ENCODE data around the gene RYR3. TPM values are rescaled to one million over a fixed set of nuclear protein-coding genes. Genes with fewer than 3 reads are reported as not detected.

RYR3 gene
- total RNA-seq, 4 donors from 2014 or later, result 1.5 to 7.3 (median 1.9) TPM

- TF ChIP-seq, protein P1, sequence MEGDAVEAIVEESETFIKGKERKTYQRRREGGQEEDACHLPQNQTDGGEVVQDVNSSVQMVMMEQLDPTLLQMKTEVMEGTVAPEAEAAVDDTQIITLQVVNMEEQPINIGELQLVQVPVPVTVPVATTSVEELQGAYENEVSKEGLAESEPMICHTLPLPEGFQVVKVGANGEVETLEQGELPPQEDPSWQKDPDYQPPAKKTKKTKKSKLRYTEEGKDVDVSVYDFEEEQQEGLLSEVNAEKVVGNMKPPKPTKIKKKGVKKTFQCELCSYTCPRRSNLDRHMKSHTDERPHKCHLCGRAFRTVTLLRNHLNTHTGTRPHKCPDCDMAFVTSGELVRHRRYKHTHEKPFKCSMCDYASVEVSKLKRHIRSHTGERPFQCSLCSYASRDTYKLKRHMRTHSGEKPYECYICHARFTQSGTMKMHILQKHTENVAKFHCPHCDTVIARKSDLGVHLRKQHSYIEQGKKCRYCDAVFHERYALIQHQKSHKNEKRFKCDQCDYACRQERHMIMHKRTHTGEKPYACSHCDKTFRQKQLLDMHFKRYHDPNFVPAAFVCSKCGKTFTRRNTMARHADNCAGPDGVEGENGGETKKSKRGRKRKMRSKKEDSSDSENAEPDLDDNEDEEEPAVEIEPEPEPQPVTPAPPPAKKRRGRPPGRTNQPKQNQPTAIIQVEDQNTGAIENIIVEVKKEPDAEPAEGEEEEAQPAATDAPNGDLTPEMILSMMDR (IDR thresholded peaks at IDR 0.05; ENCODE audit: low read depth), result no peak
Measured at GRCh38 chr15:33888176-33888575, 577.4 kb downstream of the RYR3 start.

- TF ChIP-seq, protein P1 (IDR thresholded peaks at IDR 0.05; ENCODE audit: low read depth), result no peak
Measured at GRCh38 chr15:33894193-33894592, 583.4 kb downstream of the RYR3 start.

GRCh38 chr15:33902043-33902442 is 591.3 kb downstream of the RYR3 start:
- TF ChIP-seq, protein P1 (IDR thresholded peaks at IDR 0.05; ENCODE audit: low read depth), result no peak

DNA sequence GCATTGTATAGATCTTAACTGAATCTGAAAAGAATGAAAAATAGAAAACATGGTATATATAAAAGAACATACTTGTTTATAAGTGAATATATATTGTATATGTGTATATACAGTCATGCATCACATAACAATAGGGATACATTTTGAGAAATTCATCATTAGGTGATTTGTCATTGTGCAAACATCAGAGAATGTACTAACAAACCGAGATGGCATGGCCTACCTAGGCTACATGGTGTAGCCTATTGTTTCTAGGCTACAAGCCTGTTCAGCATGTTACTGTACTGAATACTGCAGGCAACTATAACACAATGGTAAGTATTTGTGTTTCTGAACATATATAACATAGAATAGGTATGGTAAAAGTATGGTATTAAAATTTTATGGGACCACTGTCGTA is 592.9 kb downstream of the RYR3 start:
- TF ChIP-seq, protein P1 (IDR thresholded peaks at IDR 0.05; ENCODE audit: low read depth), result no peak

GRCh38 chr15:33907326-33907725 is 596.6 kb downstream of the RYR3 start:
- TF ChIP-seq, protein P1 (IDR thresholded peaks at IDR 0.05; ENCODE audit: low read depth), result no peak

DNA sequence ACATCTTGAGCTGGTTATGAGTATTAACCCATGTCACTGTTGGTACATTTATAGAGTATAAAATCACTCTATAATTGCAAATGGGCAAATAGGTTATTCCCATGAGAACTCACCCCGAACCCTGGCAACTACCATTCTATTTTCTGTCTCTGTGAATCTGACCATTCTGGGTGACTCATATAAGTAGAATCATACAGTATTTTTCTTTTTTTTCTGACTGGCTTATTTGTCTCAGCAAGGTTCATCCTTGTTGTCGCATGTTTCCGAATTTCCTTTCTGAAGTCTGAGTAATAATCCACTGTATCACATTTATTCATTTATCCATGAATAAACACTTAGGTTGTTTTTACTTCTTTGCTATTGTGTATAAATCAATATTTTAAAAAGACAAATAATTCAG is 597.6 kb downstream of the RYR3 start:
- TF ChIP-seq, protein P1 (IDR thresholded peaks at IDR 0.05; ENCODE audit: low read depth), result no peak

DNA sequence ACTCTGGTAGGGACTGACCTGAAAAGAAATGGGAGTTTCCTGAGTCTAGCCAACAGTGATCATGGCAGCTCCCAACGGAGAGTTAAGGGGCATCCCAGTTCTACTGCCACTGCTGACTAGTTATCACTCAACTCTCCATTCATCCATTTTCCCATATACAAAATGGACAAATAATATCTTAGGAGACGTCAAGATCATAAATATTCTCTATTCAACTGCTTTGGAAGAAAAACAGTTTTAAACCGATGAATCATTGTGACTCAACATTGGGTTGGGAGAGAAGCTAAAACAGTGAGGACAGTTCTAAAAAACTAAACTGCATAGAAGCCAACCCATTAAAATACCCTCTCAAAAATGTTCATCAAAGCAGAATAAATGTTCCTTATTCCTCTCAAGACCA is 600.0 kb downstream of the RYR3 start:
- TF ChIP-seq, protein P1 (IDR thresholded peaks at IDR 0.05; ENCODE audit: low read depth), result no peak
